Nephron (organoid): ENCODE data around the gene CREB5.
"Not testable (repeated sequence)": the region's sequence is repeated elsewhere in the genome, so short reads cannot be mapped to it uniquely, and the experiment has no call there.

Source experiments
- H3K27ac Mint-ChIP-seq, 3 experiments: 2 replicates each; pipeline ENCODE4 v1.8.0; 2020; ENCODE audit warnings: mixed read lengths in 3 of 3, mild to moderate bottlenecking in 2 of 3, moderate library complexity in 1 of 3
- H3K27me3 Mint-ChIP-seq: 2 replicates; pipeline ENCODE4 v1.8.0; 2021; ENCODE audit warnings: low read depth, mild to moderate bottlenecking, moderate library complexity, mixed read lengths
- H3K36me3 Mint-ChIP-seq: 2 replicates; pipeline ENCODE4 v1.8.0; 2020; ENCODE audit warnings: low read depth, mixed read lengths
- H3K4me1 Mint-ChIP-seq: 2 replicates; pipeline ENCODE4 v1.8.0; 2020; ENCODE audit warnings: mixed read lengths
- H3K4me3 Mint-ChIP-seq, 3 experiments: 2 replicates each; pipeline ENCODE4 v1.8.0; 2020; ENCODE audit warnings: mild to moderate bottlenecking in 3 of 3, mixed read lengths in 3 of 3, moderate library complexity in 2 of 3
- H3K9me3 Mint-ChIP-seq: 2 replicates; pipeline ENCODE4 v1.8.0; 2020; ENCODE audit warnings: mixed read lengths
- TF ChIP-seq, protein P1 (sequence below), 3 experiments: fragments of 200-600 bp; sonication (generic); IDR thresholded peaks; one replicate each; pipeline ENCODE4 v1.5.0; 2021; ENCODE audit warnings: antibody characterized with exemption in 3 of 3; ENCODE audit not compliant: unreplicated experiment in 3 of 3

The CREB5 gene

DNA sequence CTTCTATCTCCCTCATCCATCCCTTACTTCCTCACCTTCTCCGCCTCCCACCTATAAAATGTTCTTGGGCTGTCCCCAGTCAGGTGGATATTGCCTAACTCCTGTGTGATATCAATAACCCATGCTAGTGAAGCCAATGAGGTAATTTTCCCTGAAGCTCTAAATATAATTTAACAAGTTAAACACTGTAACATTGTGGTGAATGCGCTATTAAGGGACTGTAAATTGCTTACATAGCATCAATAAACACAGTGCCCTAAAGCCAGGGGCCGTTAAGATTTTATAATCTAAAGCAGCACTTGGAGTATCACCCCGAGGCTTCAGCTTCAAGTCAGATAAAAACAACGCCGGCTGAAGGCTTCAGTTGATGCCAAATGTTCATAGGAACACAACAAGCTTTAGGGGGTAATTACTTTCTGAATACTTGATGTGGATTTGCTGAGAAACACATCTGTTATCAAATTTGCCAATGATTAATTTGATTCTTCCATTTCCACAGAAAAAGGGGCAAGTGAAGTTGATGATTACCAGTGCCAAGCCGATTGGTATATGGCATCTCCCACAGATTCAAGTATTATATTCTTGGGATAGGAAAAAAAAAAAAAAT lies 138.4 kb downstream of the CREB5 start:
- H3K4me3 Mint-ChIP-seq, result no peak overlapping the region
- peak overlapping the region in 2 of 3 experiments; percentile 47 to 53 for H3K27ac Mint-ChIP-seq
- peaks cover 7% of the 10 kb centered on the region for H3K36me3 Mint-ChIP-seq
- TF ChIP-seq, protein P1, sequence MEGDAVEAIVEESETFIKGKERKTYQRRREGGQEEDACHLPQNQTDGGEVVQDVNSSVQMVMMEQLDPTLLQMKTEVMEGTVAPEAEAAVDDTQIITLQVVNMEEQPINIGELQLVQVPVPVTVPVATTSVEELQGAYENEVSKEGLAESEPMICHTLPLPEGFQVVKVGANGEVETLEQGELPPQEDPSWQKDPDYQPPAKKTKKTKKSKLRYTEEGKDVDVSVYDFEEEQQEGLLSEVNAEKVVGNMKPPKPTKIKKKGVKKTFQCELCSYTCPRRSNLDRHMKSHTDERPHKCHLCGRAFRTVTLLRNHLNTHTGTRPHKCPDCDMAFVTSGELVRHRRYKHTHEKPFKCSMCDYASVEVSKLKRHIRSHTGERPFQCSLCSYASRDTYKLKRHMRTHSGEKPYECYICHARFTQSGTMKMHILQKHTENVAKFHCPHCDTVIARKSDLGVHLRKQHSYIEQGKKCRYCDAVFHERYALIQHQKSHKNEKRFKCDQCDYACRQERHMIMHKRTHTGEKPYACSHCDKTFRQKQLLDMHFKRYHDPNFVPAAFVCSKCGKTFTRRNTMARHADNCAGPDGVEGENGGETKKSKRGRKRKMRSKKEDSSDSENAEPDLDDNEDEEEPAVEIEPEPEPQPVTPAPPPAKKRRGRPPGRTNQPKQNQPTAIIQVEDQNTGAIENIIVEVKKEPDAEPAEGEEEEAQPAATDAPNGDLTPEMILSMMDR (IDR thresholded peaks at IDR 0.05; ENCODE audit: unreplicated experiment in 3 of 3), result no peak
- peaks cover 54% of the 10 kb centered on the region for H3K4me1 Mint-ChIP-seq
- peaks cover 18% of the 10 kb centered on the region for H3K9me3 Mint-ChIP-seq
- peaks cover 10% of the 10 kb centered on the region for H3K27me3 Mint-ChIP-seq

DNA sequence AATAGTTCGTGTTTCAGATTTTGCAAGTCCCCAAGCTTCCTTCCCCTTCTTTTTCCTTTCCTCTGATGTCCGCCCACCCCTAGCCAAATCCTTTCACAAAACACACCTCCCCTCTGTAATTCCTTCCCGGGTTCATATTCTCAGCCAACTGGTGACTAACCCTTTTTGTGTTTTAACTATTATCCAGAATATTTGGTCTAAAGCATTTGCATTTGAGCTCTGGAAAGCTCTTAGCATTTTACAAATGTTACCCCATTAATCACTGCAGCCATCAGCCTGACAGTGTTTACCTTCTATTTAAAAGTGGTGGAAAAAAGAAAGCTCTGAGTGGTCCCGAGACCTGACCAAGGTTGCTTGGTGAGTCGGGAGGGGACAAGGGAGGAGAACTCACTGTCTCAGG lies 139.0 kb downstream of the CREB5 start:
- Mint-ChIP-seq H3K36me3 (peaks cover 4% of the 10 kb centered on the region), H3K4me1 (peaks cover 60% of the 10 kb centered on the region), H3K4me3 (no peak overlapping the region), H3K9me3 (peaks cover 13% of the 10 kb centered on the region), H3K27ac (peak overlapping the region; percentile 47 to 62 (median 53)), H3K27me3 (peaks cover 13% of the 10 kb centered on the region)
- TF ChIP-seq, protein P1 (IDR thresholded peaks at IDR 0.05; ENCODE audit: unreplicated experiment in 3 of 3), result no peak

DNA sequence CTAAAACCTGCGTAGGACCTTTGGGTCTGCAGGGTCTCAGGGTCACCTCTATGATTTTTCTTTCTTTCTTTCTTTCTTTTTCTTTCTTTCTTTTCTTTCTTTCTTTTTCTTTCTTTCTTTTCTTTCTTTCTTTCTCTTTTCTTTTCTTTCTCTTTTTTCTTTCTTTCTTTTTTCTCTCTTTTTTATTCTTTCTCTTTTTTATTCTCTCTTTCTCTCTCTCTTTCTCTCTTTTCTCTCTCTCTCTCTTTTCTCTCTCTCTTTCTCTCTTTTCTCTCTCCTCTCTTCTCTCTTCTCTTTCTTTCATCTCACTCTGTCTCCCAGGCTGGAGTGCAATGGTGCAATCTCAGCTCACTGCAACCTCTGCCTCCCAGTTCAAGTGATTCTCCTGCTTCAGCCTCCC lies 139.4 kb downstream of the CREB5 start:
- Mint-ChIP-seq H3K27me3 (peaks cover 15% of the 10 kb centered on the region), H3K9me3 (peaks cover 12% of the 10 kb centered on the region), H3K4me1 (peaks cover 64% of the 10 kb centered on the region)
- not testable (repeated sequence) for H3K36me3 Mint-ChIP-seq, H3K27ac Mint-ChIP-seq, H3K4me3 Mint-ChIP-seq

DNA sequence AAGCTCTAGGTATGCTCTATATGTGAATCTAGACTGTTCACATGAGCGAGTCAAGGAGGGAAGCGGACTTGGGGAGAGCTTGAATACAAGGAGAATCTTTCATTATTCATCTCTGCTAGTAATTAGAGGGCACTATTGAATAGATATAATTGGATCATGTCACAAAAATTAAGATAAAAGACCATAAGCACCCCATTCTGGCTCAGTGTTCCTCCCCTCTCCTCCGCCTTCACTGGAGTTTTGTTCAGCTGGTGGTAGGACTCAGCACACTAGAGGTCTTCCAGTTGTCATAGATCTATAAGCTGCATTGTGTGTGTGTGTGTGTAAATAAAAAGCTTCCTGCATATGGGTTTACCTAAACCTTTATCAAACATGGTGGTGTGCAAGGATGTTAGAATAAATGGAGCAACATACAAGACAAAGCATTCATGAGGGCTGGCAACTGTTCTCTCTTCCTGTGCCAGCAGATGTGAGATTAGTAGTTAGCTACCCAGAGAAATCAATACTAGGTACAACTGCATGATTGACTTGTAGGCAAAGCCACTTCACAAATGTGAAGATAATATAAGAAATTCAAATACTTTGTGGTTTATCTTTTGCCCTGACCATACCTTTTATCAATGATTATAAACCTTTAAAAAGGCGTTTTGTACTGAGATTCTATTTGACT lies 142.6 kb downstream of the CREB5 start:
- no peak overlapping the region for H3K4me3 Mint-ChIP-seq
- TF ChIP-seq, protein P1 (IDR thresholded peaks at IDR 0.05; ENCODE audit: unreplicated experiment in 3 of 3), result no peak
- no peaks in the 10 kb centered on the region for H3K9me3 Mint-ChIP-seq
- peaks cover 74% of the 10 kb centered on the region for H3K4me1 Mint-ChIP-seq
- H3K27ac Mint-ChIP-seq, result peak overlapping the region in 1 of 3 experiments; percentile 5
- H3K36me3 Mint-ChIP-seq, result no peaks in the 10 kb centered on the region
- H3K27me3 Mint-ChIP-seq, result peaks cover 24% of the 10 kb centered on the region

DNA sequence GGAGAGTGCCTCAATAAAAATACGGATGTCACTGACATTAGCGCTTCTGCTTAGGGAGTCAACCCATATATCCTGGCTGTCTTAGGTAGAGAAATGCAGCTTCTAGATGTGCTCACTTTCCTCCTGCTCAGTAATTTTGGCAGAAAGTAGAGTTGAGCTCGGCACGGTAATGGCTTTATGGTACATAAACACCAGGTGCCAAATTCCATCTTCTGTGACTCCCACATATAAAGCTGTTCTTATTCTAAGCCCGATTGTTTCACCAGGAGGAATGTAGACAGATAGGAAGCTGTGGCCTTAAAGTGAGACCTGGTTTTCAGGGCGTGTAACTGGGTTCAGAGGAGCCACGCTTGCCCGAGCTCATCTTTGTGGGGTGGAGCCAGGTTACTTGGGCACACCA lies 143.7 kb downstream of the CREB5 start:
- Mint-ChIP-seq H3K9me3 (no peaks in the 10 kb centered on the region), H3K36me3 (no peaks in the 10 kb centered on the region), H3K27ac (peak overlapping the region in 1 of 3 experiments; percentile 0), H3K4me3 (no peak overlapping the region), H3K27me3 (peaks cover 28% of the 10 kb centered on the region), H3K4me1 (peaks cover 63% of the 10 kb centered on the region)
- TF ChIP-seq, protein P1 (IDR thresholded peaks at IDR 0.05; ENCODE audit: unreplicated experiment in 3 of 3), result no peak

DNA sequence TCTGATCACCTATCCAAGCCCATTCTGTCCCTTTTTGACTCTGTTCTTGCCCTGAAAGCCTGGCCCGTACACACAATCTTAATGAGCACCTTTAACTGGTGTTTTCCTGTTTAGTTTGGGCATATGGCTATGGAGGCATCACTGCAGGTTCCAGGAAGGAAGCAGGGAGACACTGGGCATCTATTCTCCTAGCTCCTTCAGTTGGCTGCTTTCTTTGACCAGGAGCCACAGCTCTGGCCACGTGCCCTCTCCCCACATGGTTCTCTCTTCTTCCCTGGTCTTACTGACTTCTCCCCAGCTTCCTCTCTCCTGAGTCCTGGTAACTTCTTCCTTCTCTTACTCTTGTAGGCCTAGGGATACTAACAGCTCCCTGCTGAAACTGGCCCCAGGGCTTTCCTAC lies 144.4 kb downstream of the CREB5 start:
- Mint-ChIP-seq H3K4me1 (peaks cover 57% of the 10 kb centered on the region), H3K27ac (no peak overlapping the region), H3K27me3 (peaks cover 29% of the 10 kb centered on the region), H3K9me3 (no peaks in the 10 kb centered on the region), H3K4me3 (no peak overlapping the region), H3K36me3 (no peaks in the 10 kb centered on the region)
- TF ChIP-seq, protein P1 (IDR thresholded peaks at IDR 0.05; ENCODE audit: unreplicated experiment in 3 of 3), result no peak
